GM12878 (cell line): Measurements from ENCODE around the gene GALNT9. TPM values are rescaled to one million over a fixed set of nuclear protein-coding genes. Genes with fewer than 3 reads are reported as not detected.

ENCODE experiments used
- ATAC-seq: fragments of 200-7000 bp; cut with Tn5 transposase; 3 replicates; pipeline ENCODE4 v1.9.1; 2020; ENCODE audit warnings: mild to moderate bottlenecking, moderate library complexity
- BruUV-seq: library from RNA; stranded (reverse); fragments of 400-500 nt; replicated peaks from 2 replicates; lab custom pipeline; 2021; lab: Mats Ljungman, UMichigan
- CTCF ChIA-PET: fragments of 300-600 bp; sonication (Branson Sonifier 250); formaldehyde crosslinking; extraction: SDS; loops from one replicate; lab custom pipeline; 2021; ENCODE audit warnings: inconsistent platforms; lab: Yijun Ruan, JAX
- POLR2A ChIA-PET: fragments of 350-600 bp; formaldehyde crosslinking; extraction: SDS; loops from one replicate; lab custom pipeline; 2021; ENCODE audit warnings: inconsistent platforms; lab: Charles Lee
- RAD21 ChIA-PET: fragments of 300-600 bp; sonication (Branson Sonifier 250); formaldehyde crosslinking; loops from one replicate; lab custom pipeline; 2023; ENCODE audit warnings: antibody characterized with exemption; ENCODE audit not compliant: unreplicated experiment; lab: Charles Lee
- SMC1A ChIA-PET: fragments of 300-600 bp; sonication (Branson Sonifier 250); formaldehyde crosslinking; loops from one replicate; lab custom pipeline; 2023; ENCODE audit not compliant: unreplicated experiment, uncharacterized antibody; lab: Charles Lee
- DNase-seq: peaks from one replicate; pipeline ENCODE4 v3.0.0-alpha.2; 2011; ENCODE audit warnings: low read depth, low spot score
- FAIRE-seq: peaks from 3 replicates; lab custom pipeline; 2011; peaks lifted over from hg19 to GRCh38; lab: Jason Lieb, UNC
- H2AFZ ChIP-seq: 2 replicates; pipeline ENCODE4 v1.6.0; 2011; ENCODE audit warnings: low read depth, low read length, control low read depth; ENCODE audit not compliant: control insufficient read depth
- H3K27ac ChIP-seq: 2 replicates; pipeline ENCODE4 v1.5.1; 2011; ENCODE audit warnings: control low read depth; ENCODE audit not compliant: control insufficient read depth, insufficient read depth
- H3K27me3 ChIP-seq, 2 experiments: replicated peaks in 1 of 2; 2 replicates each; pipeline versions ENCODE4 v1.6.0 to v1.6.1; 2011; ENCODE audit warnings: low read length in 1 of 2; ENCODE audit not compliant: control insufficient read depth in 2 of 2, insufficient read depth in 2 of 2
- H3K36me3 ChIP-seq, 2 experiments: 2 replicates each; pipeline ENCODE4 v1.5.1; 2011; ENCODE audit warnings: low read length in 1 of 2; ENCODE audit not compliant: control insufficient read depth in 2 of 2, insufficient read depth in 2 of 2
- H3K4me1 ChIP-seq: 2 replicates; pipeline ENCODE4 v1.6.1; 2011; ENCODE audit warnings: mild to moderate bottlenecking, low read length, moderate library complexity, mixed read lengths; ENCODE audit not compliant: control insufficient read depth, insufficient read depth
- H3K4me2 ChIP-seq: 2 replicates; pipeline ENCODE4 v1.6.0; 2011; ENCODE audit warnings: control low read depth; ENCODE audit not compliant: control insufficient read depth, insufficient read depth
- H3K4me3 ChIP-seq: fragments of 200-600 bp; sonication (generic); 2 replicates; pipeline ENCODE4 v1.5.1; 2016
- H3K79me2 ChIP-seq: 2 replicates; pipeline ENCODE4 v1.6.0; 2011; ENCODE audit warnings: low read length; ENCODE audit not compliant: control insufficient read depth, insufficient read depth
- H3K9ac ChIP-seq: 2 replicates; pipeline ENCODE4 v1.8.0; 2011; ENCODE audit warnings: low read length, control low read depth, mixed read lengths; ENCODE audit not compliant: control insufficient read depth, insufficient read depth
- H3K9me3 ChIP-seq: replicated peaks from 3 replicates; pipeline ENCODE4 v1.5.1; 2011; ENCODE audit warnings: mild to moderate bottlenecking, low read length; ENCODE audit not compliant: control insufficient read depth, insufficient read depth
- H4K20me1 ChIP-seq: 2 replicates; pipeline ENCODE4 v1.6.0; 2011; ENCODE audit not compliant: control insufficient read depth, insufficient read depth
- BCL3 ChIP-seq: IDR thresholded peaks from 2 replicates; pipeline ENCODE4 v1.6.1; 2011; ENCODE audit warnings: borderline replicate concordance, low read depth, mild to moderate bottlenecking, moderate library complexity, low read length; ENCODE audit not compliant: insufficient read depth, poor library complexity, severe bottlenecking
- BCLAF1 ChIP-seq: fragments of 450-650 bp; IDR thresholded peaks from 2 replicates; pipeline ENCODE4 v1.6.1; 2017; ENCODE audit warnings: antibody characterized with exemption, mild to moderate bottlenecking, moderate library complexity
- BMI1 ChIP-seq: fragments of 450-650 bp; IDR thresholded peaks from 2 replicates; pipeline ENCODE4 v1.6.1; 2016; ENCODE audit warnings: mild to moderate bottlenecking, moderate library complexity, borderline replicate concordance
- IKZF1 ChIP-seq: fragments of 450-650 bp; conservative IDR thresholded peaks from 2 replicates; pipeline ENCODE4 v1.6.1; 2017; ENCODE audit warnings: antibody characterized with exemption, mild to moderate bottlenecking
- IKZF2 ChIP-seq, 2 experiments: fragments of 450-650 bp; IDR thresholded peaks; 2 replicates each; pipeline ENCODE4 v1.6.1; 2017; ENCODE audit warnings: mild to moderate bottlenecking in 2 of 2, moderate library complexity in 2 of 2
- YY1 ChIP-seq: IDR thresholded peaks from 2 replicates; pipeline ENCODE4 v1.6.1; 2011; ENCODE audit warnings: low read depth, mild to moderate bottlenecking, low read length
- WGBS: methylation state at CpG from one replicate; pipeline ENCODE4 v1.1.6; 2016; ENCODE audit warnings: low lambda C conversion rate; ENCODE audit not compliant: insufficient replicate concordance, insufficient coverage; ENCODE audit errors: missing lambda C conversion rate; 5-methylcytosine and 5-hydroxymethylcytosine counted together
- in situ Hi-C: fragments of 300-500 bp; cut with MboI; formaldehyde crosslinking; loops from 9 replicates; pipeline ENCODE4 v1.14.3; 2018; ENCODE audit warnings: mixed read lengths
- intact Hi-C: fragments of 100-400 bp; cut with micrococcal nuclease; formaldehyde crosslinking; loops from one replicate; pipeline ENCODE4 v1.14.2; 2022; ENCODE audit not compliant: unreplicated experiment
- polyA plus RNA-seq, 11 experiments: library from polyadenylated mRNA; depleted of rRNA in 4 of 11; unstranded in 6 of 11; stranded (reverse) in 5 of 11; fragments of >200 nt; fragmentation: Nextera tagmentation in 4 of 11; fragmentation: Illumina TruSeq in 1 of 11; extraction: Ambion mirVana in 4 of 11; extraction: Trizol in 1 of 11; gene quantifications; 1 replicate in 1 of 11; 2 replicates in 10 of 11; pipeline versions ENCODE4 v1.2.1 to v1.2.3, GENCODE V29; 2011 to 2016; ENCODE audit warnings: inconsistent platforms in 2 of 11, missing spikeins in 2 of 11, low read depth in 1 of 11
- total RNA-seq, 4 experiments: library from RNA; depleted of rRNA in 3 of 4; stranded (reverse); fragments of >200 nt in 3 of 4; fragmentation: Illumina TruSeq in 1 of 4; extraction: Trizol in 1 of 4; gene quantifications; 2 replicates each; pipeline versions ENCODE4 v1.2.1 to v1.2.3, GENCODE V29; 2013 to 2021

GALNT9 gene
- total and polyA plus RNA-seq, 10 of the 15 experiments (the other 5 are each of a cell fraction or from before 2014, with no cell fraction given), result 0.04 TPM; not detected in 9

GRCh38 chr12:132294121-132295034 lies 35.0 kb downstream of the GALNT9 start (continued):
- no peak for TF ChIP-seq BMI1

- in situ Hi-C loops (no loop called here), intact Hi-C loops (no loop called here)
- no TSS peak for BruUV-seq
- Histone ChIP-seq H2AFZ (no peak overlapping the region), H3K27ac (no peak overlapping the region), H3K4me1 (no peaks in the 10 kb centered on the region), H4K20me1 (no peaks in the 10 kb centered on the region), H3K79me2 (no peaks in the 10 kb centered on the region), H3K27me3 (no peaks in the 10 kb centered on the region), H3K9me3 (peaks cover 2% of the 10 kb centered on the region; the same call in 2 of the 3 replicates), H3K4me3 (no peak overlapping the region), H3K4me2 (no peak overlapping the region), H3K9ac (no peak overlapping the region), H3K36me3 (no peaks in the 10 kb centered on the region)
- no peak for TF ChIP-seq BCLAF1
- no peak for TF ChIP-seq BCL3
- TF ChIP-seq IKZF1, result no peak
- TF ChIP-seq YY1, result no peak
- no peak for TF ChIP-seq IKZF2 (IDR thresholded peaks at IDR 0.05)
- no peak for FAIRE-seq
- SMC1A ChIA-PET, result no interaction called here
- 58% methylated on average over 29 of the region's 33 CpGs for WGBS
- RAD21 ChIA-PET, result no interaction called here
- CTCF ChIA-PET, result no interaction called here
- POLR2A ChIA-PET, result no interaction called here
- no peak for ATAC-seq
- no peak for DNase-seq
Observed at GRCh38 chr12:132292328-132293319, 36.8 kb downstream of the GALNT9 start.
